ENCODE measurements around the gene FA2H.
"Not testable (repeated sequence)": the region's sequence is repeated elsewhere in the genome, so short reads cannot be mapped to it uniquely, and the experiment has no call there.

Gene FA2H

GRCh38 chr16:74743045-74743667 lies 31.5 kb downstream of the FA2H start:
- no peak for DNase-seq

GRCh38 chr16:74742051-74742481 lies 32.6 kb downstream of the FA2H start:
- DNase-seq, result no peak

GRCh38 chr16:74740795-74741304 lies 33.8 kb downstream of the FA2H start:
- DNase-seq, result no peak

GRCh38 chr16:74739275-74739674 lies 35.3 kb downstream of the FA2H start:
- DNase-seq, result no peak

- DNase-seq, result no peak
Observed at GRCh38 chr16:74738816-74739215, 35.8 kb downstream of the FA2H start.

GRCh38 chr16:74738113-74738541 lies 36.5 kb downstream of the FA2H start:
- DNase-seq, result no peak

GRCh38 chr16:74737521-74737920 lies 37.1 kb downstream of the FA2H start:
- DNase-seq, result no peak

GRCh38 chr16:74736531-74737157 lies 38.0 kb downstream of the FA2H start:
- no peak for DNase-seq

- no peak for DNase-seq
Observed at GRCh38 chr16:74735554-74735953, 39.1 kb downstream of the FA2H start.

GRCh38 chr16:74735162-74735452 lies 39.5 kb downstream of the FA2H start:
- DNase-seq, result no peak

GRCh38 chr16:74734361-74735161 lies 40.1 kb downstream of the FA2H start:
- DNase-seq, result no peak

GRCh38 chr16:74732707-74733350 lies 41.8 kb downstream of the FA2H start:
- DNase-seq, result no peak

- no peak for DNase-seq
Observed at GRCh38 chr16:74731853-74732477, 42.7 kb downstream of the FA2H start.

- DNase-seq, result no peak
Observed at GRCh38 chr16:74729783-74730683, 44.6 kb downstream of the FA2H start.

- no peak for DNase-seq
Observed at GRCh38 chr16:74727903-74728302, 46.7 kb downstream of the FA2H start.

GRCh38 chr16:74726716-74727115 lies 47.9 kb downstream of the FA2H start:
- no peak for DNase-seq

GRCh38 chr16:74725651-74726455 lies 48.8 kb downstream of the FA2H start:
- DNase-seq, result no peak

GRCh38 chr16:74724820-74725549 lies 49.6 kb downstream of the FA2H start:
- no peak for DNase-seq

- no peak for DNase-seq
Observed at GRCh38 chr16:74723256-74723655, 51.4 kb downstream of the FA2H start.

GRCh38 chr16:74722156-74722555 lies 52.5 kb downstream of the FA2H start:
- DNase-seq, result not testable (repeated sequence)

Data from NCI-H510A treated with DMSO at 0.1 percent for 48 hours (cell line).